Erythroblast (primary cell): ENCODE results near the gene ITGA4.

Experiments
- GATA1 ChIP-seq: IDR thresholded peaks from 2 replicates; pipeline ENCODE4 v1.6.1; 2011; ENCODE audit warnings: low read depth, mild to moderate bottlenecking, control low read depth, low read length, moderate library complexity
- POLR2A ChIP-seq: IDR thresholded peaks from 2 replicates; pipeline ENCODE4 v1.6.1; 2011; ENCODE audit warnings: mild to moderate bottlenecking, low read length

GRCh38 chr2:181485638-181485946, 28.4 kb downstream of the ITGA4 start:
- TF ChIP-seq POLR2A (no peak), GATA1 (no peak)
